ENCODE data around the gene KRTAP9-9.
"Not testable (repeated sequence)": the region's sequence is repeated elsewhere in the genome, so short reads cannot be mapped to it uniquely, and the experiment has no call there.

KRTAP9-9 gene

DNA sequence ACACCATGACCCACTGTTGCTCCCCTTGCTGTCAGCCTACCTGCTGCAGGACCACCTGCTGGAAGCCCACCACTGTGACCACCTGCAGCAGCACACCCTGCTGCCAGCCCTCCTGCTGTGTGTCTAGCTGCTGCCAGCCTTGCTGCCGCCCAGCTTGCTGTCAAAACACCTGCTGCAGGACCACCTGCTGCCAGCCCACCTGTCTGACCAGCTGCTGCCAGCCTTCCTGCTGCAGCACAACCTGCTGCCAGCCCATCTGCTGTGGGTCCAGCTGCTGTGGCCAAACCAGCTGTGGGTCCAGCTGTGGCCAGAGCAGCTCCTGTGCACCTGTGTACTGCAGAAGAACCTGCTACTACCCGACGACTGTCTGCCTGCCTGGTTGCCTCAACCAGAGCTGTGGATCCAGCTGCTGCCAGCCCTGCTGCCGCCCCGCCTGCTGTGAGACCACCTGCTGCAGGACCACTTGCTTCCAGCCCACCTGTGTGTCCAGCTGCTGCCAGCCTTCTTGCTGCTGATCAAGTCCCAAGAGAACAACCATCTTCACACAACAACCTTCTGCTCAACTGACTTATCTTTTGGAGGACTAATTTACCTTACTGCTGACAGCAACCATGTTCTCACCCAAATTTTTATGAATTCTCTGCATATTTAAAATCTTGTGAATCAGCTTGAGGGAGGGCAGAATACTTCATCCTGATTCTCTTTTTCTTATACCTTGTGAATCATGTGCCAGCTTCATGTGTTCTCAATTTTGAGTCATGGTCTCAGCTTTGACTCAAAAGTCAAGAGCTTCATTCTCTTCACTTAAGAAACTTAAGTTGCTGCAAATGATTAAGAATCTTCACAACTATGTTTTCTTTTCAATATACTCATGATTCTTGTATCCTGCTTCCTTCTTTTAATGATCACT is at the start of gene KRTAP9-9:
Gene KRTAP9-9, plus strand, starts transcription at position 4 of the 910 bp plus-strand sequence.
- DNase-seq (ENCODE audit: low read depth in 1 of 2, low spot score in 1 of 2) = not testable (repeated sequence)

- DNase-seq (ENCODE audit: low read depth in 1 of 2, low spot score in 1 of 2) = no peak
Observed at GRCh38 chr17:41211845-41212466, 43.2 kb upstream of the KRTAP9-9 start.

- no peak for DNase-seq (ENCODE audit: low read depth in 1 of 2, low spot score in 1 of 2)
Observed at GRCh38 chr17:41212524-41213169, 42.5 kb upstream of the KRTAP9-9 start.

DNA sequence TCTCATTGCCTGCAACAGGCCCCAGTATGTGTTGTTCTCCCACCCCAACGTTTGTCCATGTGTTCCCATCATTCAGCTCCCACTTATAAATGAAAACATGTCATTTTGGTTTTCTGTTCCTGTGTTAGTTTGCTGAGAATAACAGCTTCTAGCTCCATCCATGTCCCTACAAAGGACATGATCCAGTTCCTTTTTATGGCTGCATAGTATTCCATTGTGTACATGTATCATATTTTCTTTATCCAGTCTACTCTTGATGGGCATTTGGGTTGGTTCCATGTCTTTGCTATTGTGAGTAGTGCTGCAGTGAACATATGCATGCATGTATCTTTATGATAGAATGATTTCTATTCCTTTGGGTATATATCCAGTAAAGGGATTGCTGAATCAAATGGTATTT is 39.5 kb upstream of the KRTAP9-9 start:
- DNase-seq (ENCODE audit: low read depth in 1 of 2, low spot score in 1 of 2) = no peak

GRCh38 chr17:41223821-41224220 is 31.4 kb upstream of the KRTAP9-9 start:
- no peak for DNase-seq (ENCODE audit: low read depth in 1 of 2, low spot score in 1 of 2)

- no peak for DNase-seq (ENCODE audit: low read depth in 1 of 2, low spot score in 1 of 2)
Observed at GRCh38 chr17:41226051-41226450, 29.1 kb upstream of the KRTAP9-9 start.

DNA sequence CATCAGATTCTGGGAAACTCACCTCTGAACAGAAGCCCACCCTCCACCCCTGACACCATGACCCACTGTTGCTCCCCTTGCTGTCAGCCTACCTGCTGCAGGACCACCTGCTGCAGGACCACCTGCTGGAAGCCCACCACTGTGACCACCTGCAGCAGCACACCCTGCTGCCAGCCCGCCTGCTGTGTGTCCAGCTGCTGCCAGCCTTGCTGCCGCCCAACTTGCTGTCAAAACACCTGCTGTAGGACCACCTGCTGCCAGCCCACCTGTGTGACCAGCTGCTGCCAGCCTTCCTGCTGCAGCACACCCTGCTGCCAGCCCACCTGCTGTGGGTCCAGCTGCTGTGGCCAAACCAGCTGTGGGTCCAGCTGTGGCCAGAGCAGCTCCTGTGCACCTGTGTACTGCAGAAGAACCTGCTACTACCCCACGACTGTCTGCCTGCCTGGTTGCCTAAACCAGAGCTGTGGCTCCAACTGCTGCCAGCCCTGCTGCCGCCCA is 28.5 kb upstream of the KRTAP9-9 start, which contains the start of gene KRTAP9-2:
Gene KRTAP9-2, plus strand, starts transcription at position 51 of the 498 bp plus-strand sequence. Its CDS starts 7 bp downstream, at position 58.
- DNase-seq (ENCODE audit: low read depth in 1 of 2, low spot score in 1 of 2) = not testable (repeated sequence)

GRCh38 chr17:41230094-41230493 is 25.1 kb upstream of the KRTAP9-9 start:
- no peak for DNase-seq (ENCODE audit: low read depth in 1 of 2, low spot score in 1 of 2)

DNA sequence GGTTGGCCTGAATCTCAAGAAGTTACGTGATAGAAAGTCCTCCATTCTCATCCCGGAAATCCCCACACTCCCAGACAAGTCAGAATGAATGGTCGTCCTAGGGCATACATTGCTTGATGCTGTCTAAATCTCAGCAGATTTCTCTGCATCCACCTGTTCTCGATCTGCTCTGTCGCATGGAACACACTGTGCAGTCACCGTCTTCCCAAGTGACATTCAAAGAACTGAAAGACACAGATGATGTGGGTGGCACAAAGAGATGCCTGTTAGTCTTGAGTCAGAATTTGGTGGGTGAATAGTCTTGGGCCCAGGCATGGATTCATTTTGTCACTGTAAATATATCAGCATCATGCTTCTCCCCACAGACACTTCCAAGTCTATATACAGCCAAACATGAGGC is 23.5 kb upstream of the KRTAP9-9 start:
- no peak for DNase-seq (ENCODE audit: low read depth in 1 of 2, low spot score in 1 of 2)

GRCh38 chr17:41232399-41233105 is 22.6 kb upstream of the KRTAP9-9 start, which contains the start of gene KRTAP9-3:
Gene KRTAP9-3, plus strand, starts transcription at chr17:41232449. Its CDS starts 53 bp downstream, at chr17:41232502.
- not testable (repeated sequence) for DNase-seq (ENCODE audit: low read depth in 1 of 2, low spot score in 1 of 2)

DNA sequence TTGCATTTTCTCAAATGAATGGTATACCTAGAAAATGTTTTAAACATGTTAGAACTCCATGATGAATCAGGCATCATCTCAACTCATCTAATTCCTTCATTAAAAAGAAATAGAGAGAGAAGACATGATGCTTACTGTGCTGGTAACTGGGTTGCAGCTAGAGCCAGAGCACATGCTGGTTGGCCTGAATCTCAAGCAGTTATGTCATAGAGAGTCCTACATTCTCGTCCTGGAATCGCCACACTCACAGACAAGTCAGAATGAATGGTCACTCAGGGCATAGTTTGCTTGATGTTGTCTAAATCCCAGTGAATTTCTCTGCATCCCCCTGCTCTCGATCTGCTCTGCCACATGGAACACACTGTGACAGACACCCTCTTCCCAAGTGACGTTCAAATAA is 18.1 kb upstream of the KRTAP9-9 start:
- DNase-seq (ENCODE audit: low read depth in 1 of 2, low spot score in 1 of 2) = not testable (repeated sequence)

GRCh38 chr17:41237949-41238437 is 17.2 kb upstream of the KRTAP9-9 start, which contains the start of gene KRTAP9-8:
Gene KRTAP9-8, plus strand, starts transcription at chr17:41237999. Its CDS starts 53 bp downstream, at chr17:41238052.
- DNase-seq (ENCODE audit: low read depth in 1 of 2, low spot score in 1 of 2) = not testable (repeated sequence)

GRCh38 chr17:41246995-41247787 is 8.0 kb upstream of the KRTAP9-9 start:
- DNase-seq (ENCODE audit: low read depth in 1 of 2, low spot score in 1 of 2) = not testable (repeated sequence)

- not testable (repeated sequence) for DNase-seq (ENCODE audit: low read depth in 1 of 2, low spot score in 1 of 2)
Observed at GRCh38 chr17:41249637-41250240, 5.4 kb upstream of the KRTAP9-9 start, which contains the start of gene KRTAP9-4. Gene KRTAP9-4, plus strand, starts transcription at chr17:41249687. Its CDS starts 34 bp downstream, at chr17:41249721.

- no peak for DNase-seq (ENCODE audit: low read depth in 1 of 2, low spot score in 1 of 2)
Observed at GRCh38 chr17:41251261-41251660, 3.9 kb upstream of the KRTAP9-9 start.

DNA sequence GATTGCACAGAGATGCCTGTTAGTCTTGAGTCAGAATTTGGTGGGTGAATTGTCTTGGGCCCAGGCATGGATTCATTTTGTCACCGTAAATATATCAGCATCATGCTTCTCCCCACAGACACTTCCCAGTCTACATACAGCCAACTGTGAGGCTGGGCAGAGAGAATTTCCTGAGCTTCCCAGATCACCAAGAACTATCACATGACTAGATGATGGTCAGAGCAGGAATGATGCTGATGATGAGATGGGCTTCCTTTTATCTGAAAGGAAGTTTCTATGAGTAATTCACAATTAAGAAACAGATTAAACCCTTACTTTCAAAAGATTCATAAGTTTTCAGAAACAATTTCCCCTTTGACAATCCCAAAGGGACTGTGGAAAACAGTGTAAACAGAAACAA is 323 bp upstream of the KRTAP9-9 start:
- no peak for DNase-seq (ENCODE audit: low read depth in 1 of 2, low spot score in 1 of 2)

DNA sequence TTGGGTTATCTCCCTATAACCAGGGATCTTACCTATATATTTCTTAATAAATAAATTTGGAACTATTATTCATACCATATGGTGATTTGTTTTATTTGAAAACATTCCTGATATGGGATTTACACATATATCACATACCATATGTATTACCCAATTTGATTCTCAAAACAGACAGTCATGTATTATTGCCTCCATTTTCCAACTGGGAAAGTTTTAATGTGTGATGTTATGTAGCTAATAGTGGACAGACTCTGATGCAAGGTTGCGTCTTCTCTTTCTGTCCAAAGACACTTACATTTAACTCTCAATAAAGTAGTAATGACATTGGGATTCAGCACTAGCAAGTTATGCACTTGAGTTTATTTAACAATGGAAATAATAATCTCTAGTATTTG is 1.1 kb downstream of the KRTAP9-9 start:
- DNase-seq (ENCODE audit: low read depth in 1 of 2, low spot score in 1 of 2) = no peak

- DNase-seq (ENCODE audit: low read depth in 1 of 2, low spot score in 1 of 2) = no peak
Observed at GRCh38 chr17:41258406-41258805, 3.2 kb downstream of the KRTAP9-9 start.

- DNase-seq (ENCODE audit: low read depth in 1 of 2, low spot score in 1 of 2) = no peak
Observed at GRCh38 chr17:41263212-41263611, 8.0 kb downstream of the KRTAP9-9 start.

Data from activated CD4-positive, alpha-beta T cell treated with anti-CD3 and anti-CD28 coated beads, Interleukin-2, amount 50 U/mL, for 24 hours (primary cell).